HepG2 (cell line): ENCODE results near the gene ADARB2. TPM values are rescaled to one million over a fixed set of nuclear protein-coding genes. Genes with fewer than 3 reads are reported as not detected.

Experiments used
- ATAC-seq: fragments of 200-7000 bp; cut with Tn5 transposase; 3 replicates; pipeline ENCODE4 v1.9.1; 2020; ENCODE audit warnings: mild to moderate bottlenecking, moderate library complexity
- BruUV-seq: library from RNA; stranded (reverse); fragments of 400-500 nt; replicated peaks from 2 replicates; lab custom pipeline; 2021; lab: Mats Ljungman, UMichigan
- CTCF ChIA-PET: fragments of 300-600 bp; formaldehyde crosslinking; extraction: SDS; loops from one replicate; lab custom pipeline; 2021; ENCODE audit warnings: low total read pairs, inconsistent platforms, low intra/inter-chr PET ratio; lab: Yijun Ruan, JAX
- POLR2A ChIA-PET: fragments of 350-600 bp; sonication (Branson Sonifier 250); formaldehyde crosslinking; loops from one replicate; lab custom pipeline; 2020; ENCODE audit warnings: antibody characterized with exemption, inconsistent platforms; lab: Yijun Ruan, JAX
- DNase-seq: peaks from one replicate; pipeline ENCODE4 v3.0.0-alpha.2; 2015; ENCODE audit warnings: low spot score
- FAIRE-seq: peaks from 3 replicates; lab custom pipeline; 2011; peaks lifted over from hg19 to GRCh38; lab: Jason Lieb, UNC
- H2AFZ ChIP-seq: one replicate; pipeline ENCODE4 v1.6.1; 2011; ENCODE audit warnings: low read length, inconsistent platforms
- H3K27ac ChIP-seq: fragments of 300-600 bp; 3 replicates; pipeline ENCODE4 v1.8.0; 2011; ENCODE audit warnings: mixed run types, mild to moderate bottlenecking, mixed read lengths, low read length, inconsistent platforms; ENCODE audit not compliant: insufficient read depth; ENCODE audit errors: extremely low read length
- H3K27me3 ChIP-seq, 2 experiments: fragments of 200-600 bp in 1 of 2; 2 replicates in 1 of 2; 3 replicates in 1 of 2; pipeline versions ENCODE4 v1.6.0 to v1.8.0; 2011; ENCODE audit warnings: low read length in 2 of 2, mild to moderate bottlenecking in 2 of 2, moderate library complexity in 2 of 2, inconsistent platforms in 1 of 2; ENCODE audit not compliant: insufficient read depth in 2 of 2, control insufficient read depth in 1 of 2
- H3K36me3 ChIP-seq, 2 experiments: fragments of 200-600 bp in 1 of 2; replicated peaks in 1 of 2; 2 replicates in 1 of 2; 3 replicates in 1 of 2; pipeline versions ENCODE4 v1.5.1 to v1.8.0; 2011; ENCODE audit warnings: low read length in 2 of 2, inconsistent platforms in 1 of 2; ENCODE audit not compliant: insufficient read depth in 2 of 2, control insufficient read depth in 1 of 2
- H3K4me1 ChIP-seq: 2 replicates; pipeline ENCODE4 v1.5.1; 2012; ENCODE audit warnings: low read length, inconsistent platforms; ENCODE audit not compliant: insufficient read depth
- H3K4me2 ChIP-seq: 2 replicates; pipeline ENCODE4 v1.6.0; 2011; ENCODE audit warnings: low read depth, low read length, inconsistent platforms
- H3K4me3 ChIP-seq, 3 experiments: fragments of 200-600 bp in 1 of 3; sonication (generic), shearing (Covaris generic) in 1 of 3; replicated peaks in 1 of 3; 2 replicates each; pipeline ENCODE4 v1.5.1; 2011 to 2016; ENCODE audit warnings: low read length in 3 of 3, inconsistent platforms in 2 of 3, low read depth in 2 of 3, mild to moderate bottlenecking in 2 of 3, control low read depth in 1 of 3, mixed read lengths in 1 of 3; ENCODE audit not compliant: insufficient read depth in 1 of 3
- H3K79me2 ChIP-seq: one replicate; pipeline ENCODE4 v1.6.1; 2011; ENCODE audit warnings: low read length, inconsistent platforms; ENCODE audit not compliant: insufficient read depth
- H3K9ac ChIP-seq: 2 replicates; pipeline ENCODE4 v1.6.0; 2011; ENCODE audit warnings: mild to moderate bottlenecking, low read depth, low read length, inconsistent platforms; ENCODE audit not compliant: insufficient read depth
- H3K9me3 ChIP-seq: 2 replicates; pipeline ENCODE4 v1.5.1; 2012; ENCODE audit warnings: mild to moderate bottlenecking, low read length
- H4K20me1 ChIP-seq: 2 replicates; pipeline ENCODE4 v1.6.0; 2011; ENCODE audit warnings: inconsistent platforms, mild to moderate bottlenecking, low read length, moderate library complexity; ENCODE audit not compliant: insufficient read depth
- E2F5 ChIP-seq: sonication (generic); formaldehyde crosslinking; conservative IDR thresholded peaks from 2 replicates; pipeline ENCODE4 v1.4.0; 2020; ENCODE audit warnings: missing genetic modification reagents
- ELK4 ChIP-seq: sonication (generic); formaldehyde crosslinking; IDR thresholded peaks from 2 replicates; pipeline ENCODE4 v1.9.0; 2021; ENCODE audit warnings: missing genetic modification reagents, borderline replicate concordance
- KAT7 ChIP-seq: IDR thresholded peaks from 2 replicates; pipeline ENCODE4 v1.6.1; 2018; ENCODE audit warnings: borderline replicate concordance, missing compliant biosample characterization
- PHF5A ChIP-seq: IDR thresholded peaks from one replicate; pipeline ENCODE4 v1.6.1; 2018; ENCODE audit warnings: low read depth, missing genetic modification reagents; ENCODE audit not compliant: unreplicated experiment
- U2AF2 ChIP-seq: fragments of 200-400 bp; formaldehyde crosslinking; IDR thresholded peaks from 2 replicates; pipeline ENCODE4 v1.6.1; 2017; ENCODE audit warnings: low read depth, mild to moderate bottlenecking, low read length
- ZNF292 ChIP-seq: sonication (generic); formaldehyde crosslinking; IDR thresholded peaks from 2 replicates; pipeline ENCODE4 v1.8.1; 2022; ENCODE audit warnings: mild to moderate bottlenecking, low read depth, missing genetic modification reagents, borderline replicate concordance
- ZNF30 ChIP-seq: sonication (generic); formaldehyde crosslinking; IDR thresholded peaks from 2 replicates; pipeline ENCODE4 v1.5.0; 2020; ENCODE audit warnings: mild to moderate bottlenecking, missing genetic modification reagents
- ZNF564 ChIP-seq: sonication (generic); formaldehyde crosslinking; IDR thresholded peaks from 2 replicates; pipeline ENCODE4 v1.8.1; 2023; ENCODE audit warnings: mild to moderate bottlenecking, missing genetic modification reagents
- ZNF614 ChIP-seq: IDR thresholded peaks from 2 replicates; pipeline ENCODE4 v1.6.1; 2018; ENCODE audit warnings: missing biosample characterization, missing genetic modification reagents, inconsistent platforms, borderline replicate concordance
- ZNF790 ChIP-seq: sonication (generic); formaldehyde crosslinking; IDR thresholded peaks from 2 replicates; pipeline ENCODE4 v1.8.0; 2022; ENCODE audit warnings: missing genetic modification reagents, mild to moderate bottlenecking, borderline replicate concordance
- ZNF878 ChIP-seq: sonication (generic); formaldehyde crosslinking; IDR thresholded peaks from 2 replicates; pipeline ENCODE4 v1.8.1; 2023; ENCODE audit warnings: mild to moderate bottlenecking, missing genetic modification reagents, moderate library complexity
- ZSCAN21 ChIP-seq: sonication (generic); formaldehyde crosslinking; IDR thresholded peaks from 2 replicates; pipeline ENCODE4 v1.8.0; 2022; ENCODE audit warnings: mild to moderate bottlenecking, missing genetic modification reagents, moderate library complexity, borderline replicate concordance
- ZSCAN22 ChIP-seq: sonication (generic); formaldehyde crosslinking; IDR thresholded peaks from 2 replicates; pipeline ENCODE4 v1.4.0; 2020; ENCODE audit warnings: mild to moderate bottlenecking, missing genetic modification reagents
- WGBS: methylation state at CpG from one replicate; pipeline ENCODE4 v1.1.6; 2017; ENCODE audit warnings: low lambda C conversion rate; 5-methylcytosine and 5-hydroxymethylcytosine counted together
- in situ Hi-C: cut with HindIII; loops from 2 replicates; pipeline ENCODE4 v1.10.0; 2017; ENCODE audit warnings: low pct_unique_long_range_greater_than_20kb; ENCODE audit not compliant: extremely low pct_ligation_motif_present
- intact Hi-C: fragments of 100-400 bp; cut with micrococcal nuclease; formaldehyde crosslinking; loops from one replicate; pipeline ENCODE4 v1.10.0; 2022; ENCODE audit not compliant: unreplicated experiment
- polyA plus RNA-seq, 8 experiments: library from polyadenylated mRNA; depleted of rRNA in 3 of 8; stranded (reverse) in 7 of 8; unstranded in 1 of 8; fragments of >200 nt; fragmentation: Illumina TruSeq in 4 of 8; extraction: Trizol in 4 of 8; gene quantifications; 2 replicates each; pipeline versions ENCODE4 v1.2.1 to v1.2.3, GENCODE V29; 2011 to 2016; ENCODE audit warnings: low read depth in 4 of 8, missing spikeins in 1 of 8, mixed read lengths in 1 of 8; ENCODE audit not compliant: insufficient read depth in 1 of 8
- total RNA-seq, 5 experiments: library from RNA; depleted of rRNA; stranded (reverse); fragments of >200 nt; fragmentation: Illumina TruSeq; extraction: Trizol; gene quantifications; 2 replicates each; pipeline ENCODE4 v1.2.3, GENCODE V29; 2016; ENCODE audit warnings: low read depth in 1 of 5

ADARB2 gene
- total and polyA plus RNA-seq, 2 of the 13 experiments (the other 11 are each of a cell fraction or from before 2014, with no cell fraction given) = not detected

- ChIA-PET CTCF (no interaction called here), POLR2A (no interaction called here)
- intact Hi-C loops (no loop called here), in situ Hi-C loops (no loop called here)
- no peaks in the 10 kb centered on the region for H3K36me3 ChIP-seq
- no TSS peak for BruUV-seq
- WGBS = 8% methylated on average over 2 of the region's 20 CpGs
- H2AFZ ChIP-seq = no peak overlapping the region
- H3K27me3 ChIP-seq = peaks cover 2 to 31% of the 10 kb centered on the region in 2 experiments; a peak in 3 of 5 replicates
- no peaks in the 10 kb centered on the region for H4K20me1 ChIP-seq
- H3K9me3 ChIP-seq = no peaks in the 10 kb centered on the region
- no peak overlapping the region for H3K27ac ChIP-seq
- no peaks in the 10 kb centered on the region for H3K4me1 ChIP-seq
- no peak overlapping the region for H3K4me3 ChIP-seq
- H3K79me2 ChIP-seq = no peaks in the 10 kb centered on the region
- ATAC-seq = peak; percentile 80
- H3K9ac ChIP-seq = no peak overlapping the region
- no peak for DNase-seq
- TF ChIP-seq ZNF30 (no peak), ZNF292 (no peak), ZSCAN21 (CRISPR knock-in tag) (no peak), PHF5A (CRISPR knock-in tag) (no peak), ZNF564 (CRISPR knock-in tag) (no peak), ZNF878 (CRISPR knock-in tag) (no peak), E2F5 (CRISPR knock-in tag) (no peak), ZSCAN22 (no peak), ZNF614 (CRISPR knock-in tag) (no peak), ZNF790 (CRISPR knock-in tag) (no peak), KAT7 (no peak), U2AF2 (no peak), ELK4 (CRISPR knock-in tag) (no peak)
- no peak for FAIRE-seq
- no peak overlapping the region for H3K4me2 ChIP-seq
These were observed 198.7 kb downstream of the ADARB2 start for GRCh38 chr10:1538531-1539061.
